Fibroblast of mammary gland (primary cell): Measurements from ENCODE around the gene GRIK4.

Experiments
- DNase-seq: peaks from one replicate; pipeline ENCODE4 v3.0.0-alpha.2; 2010; ENCODE audit warnings: low read depth
- H3K4me3 ChIP-seq: 2 replicates; pipeline ENCODE4 v1.5.1; 2011; ENCODE audit warnings: low read depth, mild to moderate bottlenecking, low read length, moderate library complexity; ENCODE audit not compliant: control insufficient read depth
- CTCF ChIP-seq: conservative IDR thresholded peaks from 2 replicates; pipeline ENCODE4 v1.5.1; 2011; ENCODE audit warnings: low read depth, low read length, inconsistent platforms; ENCODE audit not compliant: control insufficient read depth, insufficient read depth

Gene GRIK4

GRCh38 chr11:120514541-120515121 lies 3.1 kb downstream of the GRIK4 start:
- no peak for TF ChIP-seq CTCF
- no peak for DNase-seq
- H3K4me3 ChIP-seq = no peak overlapping the region

GRCh38 chr11:120515186-120515723 lies 3.7 kb downstream of the GRIK4 start:
- no peak for TF ChIP-seq CTCF
- H3K4me3 ChIP-seq = no peak overlapping the region
- DNase-seq = no peak

- no peak overlapping the region for H3K4me3 ChIP-seq
- DNase-seq = no peak
- no peak for TF ChIP-seq CTCF
Observed at GRCh38 chr11:120516461-120517389, 5.2 kb downstream of the GRIK4 start.

GRCh38 chr11:120517390-120517761 lies 5.8 kb downstream of the GRIK4 start:
- no peak overlapping the region for H3K4me3 ChIP-seq
- TF ChIP-seq CTCF = no peak
- no peak for DNase-seq

- no peak for DNase-seq
- H3K4me3 ChIP-seq = no peak overlapping the region
Observed at GRCh38 chr11:120517801-120518291, 6.3 kb downstream of the GRIK4 start.

GRCh38 chr11:120518356-120518755 lies 6.8 kb downstream of the GRIK4 start:
- no peak for DNase-seq
- no peak for TF ChIP-seq CTCF
- H3K4me3 ChIP-seq = no peak overlapping the region

More at GRCh38 chr11:120517801-120518291, 6.3 kb downstream of the GRIK4 start:
- no peak for TF ChIP-seq CTCF
